ENCODE data around the gene SLC22A15. TPM values are rescaled to one million over a fixed set of nuclear protein-coding genes. Genes with fewer than 3 reads are reported as not detected.
A peak's percentile ranks its signal among the peaks of the same experiment; 100 is the strongest.
"Not testable (repeated sequence)": the region's sequence is repeated elsewhere in the genome, so short reads cannot be mapped to it uniquely, and the experiment has no call there.

The SLC22A15 gene
- total RNA-seq, 1 donor from 2014 or later, result 10.3 TPM

DNA sequence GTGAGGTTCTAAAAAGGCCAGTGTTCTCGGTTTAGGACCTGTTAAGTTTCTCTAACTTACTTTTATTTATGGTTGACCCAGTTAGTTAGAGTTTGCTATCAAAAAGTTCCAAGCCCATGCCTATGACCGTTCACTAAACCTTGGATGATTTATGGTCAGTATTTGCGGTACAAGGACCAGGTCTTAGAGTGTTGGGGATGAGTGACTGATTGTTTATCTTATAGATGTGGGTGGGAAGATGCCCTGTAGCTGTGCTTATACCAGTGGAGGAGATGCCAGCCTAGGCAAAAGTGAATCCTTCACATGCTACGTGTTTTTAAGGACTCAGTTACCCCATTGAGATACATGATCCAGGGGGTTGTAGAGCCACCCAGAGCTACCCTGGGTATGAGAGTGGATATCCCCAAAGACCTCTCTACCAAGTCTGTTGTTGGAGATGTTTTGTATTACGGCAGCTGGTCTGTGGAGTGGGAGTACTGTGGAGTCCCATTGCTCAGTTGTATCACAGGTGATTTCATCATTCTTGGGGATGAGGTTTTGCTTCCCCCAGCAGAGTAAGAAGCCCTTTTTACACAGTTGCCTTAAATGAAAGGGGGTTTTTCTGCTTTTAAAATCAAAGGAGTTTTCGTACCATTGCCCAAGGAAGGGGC, 2.1 kb downstream of the SLC22A15 start:
- DNase-seq (ENCODE audit: missing footprints) (no peak), ATAC-seq (no peak)
- intact Hi-C loops (cut with DNase I), result loop anchor here (5.0 kb wide), 1 partner anchor 39 kb away; no protein-coding TSS in a partner anchor

DNA sequence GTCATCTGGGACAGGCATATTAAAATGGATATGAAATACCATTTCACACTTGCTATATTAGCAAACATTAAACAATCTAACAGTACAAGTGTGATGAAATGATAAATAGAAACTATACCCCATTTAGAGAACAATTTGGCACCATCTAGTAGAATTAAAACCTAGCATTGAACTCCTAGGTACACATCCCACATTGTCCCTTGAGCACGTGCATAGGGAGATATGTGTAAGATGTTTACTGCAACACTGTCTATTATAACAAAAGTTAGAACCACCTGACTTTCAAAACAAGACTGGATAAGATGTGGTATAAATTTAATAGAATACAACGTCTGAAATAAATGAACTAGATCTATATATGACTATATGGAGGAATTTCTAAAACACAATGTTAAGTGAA, 3.8 kb downstream of the SLC22A15 start:
- ATAC-seq (no peak), DNase-seq (ENCODE audit: missing footprints) (no peak)
- intact Hi-C loops (cut with DNase I), result loop anchor here (5.0 kb wide), 1 partner anchor 173 kb away; no protein-coding TSS in a partner anchor

DNA sequence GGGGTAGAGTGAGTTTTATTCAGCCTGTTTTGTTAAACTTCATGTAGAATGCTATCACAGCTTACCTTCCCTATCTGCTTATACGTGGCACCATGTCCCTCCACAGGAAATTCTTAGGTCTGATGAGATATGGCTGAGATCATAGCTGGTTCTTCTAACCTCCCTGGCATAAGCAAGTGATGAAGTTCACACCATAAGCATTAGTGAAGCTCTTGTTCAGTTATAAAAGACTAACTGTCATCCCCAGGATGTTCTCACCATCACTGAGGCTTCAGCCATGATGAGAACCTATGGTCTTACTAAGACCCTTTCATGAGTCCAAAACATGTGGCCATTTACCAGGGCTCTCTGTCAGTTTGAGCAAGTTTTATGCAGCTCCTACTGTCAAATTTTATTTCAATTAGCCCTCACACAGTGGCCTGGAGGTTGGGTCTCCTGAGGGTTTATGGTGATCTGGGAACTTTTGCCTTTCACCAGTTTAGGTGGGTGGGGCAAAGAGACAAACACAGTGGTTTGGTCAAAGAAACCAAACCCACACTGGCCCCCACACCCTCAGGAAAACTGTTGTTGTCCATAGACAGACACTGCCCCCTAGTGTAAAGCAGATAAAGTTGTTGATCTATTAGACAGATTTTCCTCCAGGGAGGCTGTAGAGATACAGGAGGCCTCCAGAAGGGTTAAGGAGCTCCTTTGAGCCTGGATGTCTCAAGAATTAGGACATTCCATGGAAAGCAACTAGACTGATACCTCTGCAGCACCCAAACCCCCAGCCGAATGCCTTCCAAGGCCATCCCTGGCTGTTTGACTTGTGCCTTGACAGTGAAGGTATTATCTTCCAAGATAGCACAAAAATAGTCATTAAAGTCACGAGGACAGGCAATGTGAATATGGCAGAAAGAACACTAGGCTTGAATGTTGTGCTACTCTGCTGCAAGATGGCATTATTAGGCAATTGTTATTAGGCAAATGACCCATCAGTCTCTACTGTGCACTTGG, 5.0 kb downstream of the SLC22A15 start:
- intact Hi-C loops (cut with DNase I), result loop anchor here (5.0 kb wide), 1 partner anchor 174 kb away; no protein-coding TSS in a partner anchor
- ATAC-seq (peak; percentile 38), DNase-seq (ENCODE audit: missing footprints) (no peak)

DNA sequence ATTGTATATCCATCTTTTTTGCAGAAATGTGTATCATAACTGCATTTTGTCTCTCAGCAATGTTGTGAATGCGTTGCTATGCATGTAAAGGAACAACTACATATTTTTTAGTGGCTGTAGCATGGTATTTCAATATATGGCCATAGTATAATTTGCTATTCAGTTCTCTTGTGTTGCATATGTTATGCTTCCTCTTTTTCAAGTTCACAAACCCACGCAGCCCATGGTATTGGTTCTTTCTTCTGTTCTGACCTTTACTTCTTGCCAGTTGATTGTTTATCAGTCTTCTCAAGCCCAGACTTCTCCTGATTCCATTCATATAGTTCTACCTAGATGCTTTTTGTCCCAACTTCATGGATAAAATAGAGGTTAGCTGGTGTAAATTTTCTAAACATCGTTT, 6.1 kb downstream of the SLC22A15 start:
- intact Hi-C loops (cut with DNase I), result loop anchor here (5.0 kb wide), 1 partner anchor 175 kb away; no protein-coding TSS in a partner anchor
- DNase-seq (ENCODE audit: missing footprints), result no peak
- no peak for ATAC-seq

DNA sequence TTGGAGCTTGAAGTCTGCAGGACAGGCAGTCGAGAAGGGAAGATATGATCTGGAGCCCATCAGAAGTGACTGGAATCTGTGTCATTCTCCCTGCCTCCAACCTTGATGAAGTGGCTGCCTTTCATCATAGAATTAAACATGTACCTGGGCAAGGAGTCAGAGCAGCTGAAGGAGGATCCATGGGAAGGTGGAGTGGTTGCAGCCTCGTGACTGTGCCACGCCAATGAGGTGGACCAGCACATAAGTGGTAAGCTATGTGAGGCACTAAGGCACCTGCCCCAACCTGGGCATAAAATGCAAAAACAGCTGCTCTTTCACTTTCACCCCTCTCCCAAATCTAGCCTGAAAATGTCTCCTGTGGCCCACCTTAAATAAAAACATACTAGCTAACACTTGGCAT, 7.3 kb downstream of the SLC22A15 start:
- DNase-seq (ENCODE audit: missing footprints), result no peak
- ATAC-seq, result no peak
- intact Hi-C loops (cut with DNase I), result loop anchor here (5.0 kb wide), 1 partner anchor 176 kb away; no protein-coding TSS in a partner anchor

DNA sequence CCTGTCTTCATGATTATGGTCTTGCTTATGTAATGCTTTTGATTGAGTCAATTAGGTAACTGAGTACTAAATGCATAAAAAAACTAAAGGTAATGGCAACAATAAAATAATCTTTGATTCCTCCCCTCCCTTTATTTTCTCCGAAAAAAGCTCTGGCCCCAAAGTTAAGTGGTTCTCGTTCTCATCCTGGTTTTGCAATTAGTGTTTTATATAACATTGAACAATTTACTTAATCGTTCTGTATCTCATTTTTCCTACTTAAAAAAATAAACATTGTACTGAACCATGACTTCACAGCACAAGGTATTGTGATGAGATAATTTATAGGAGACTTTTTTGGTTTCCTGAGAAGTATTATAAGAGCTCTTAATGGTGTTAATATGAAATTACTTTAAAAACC, 11.3 kb downstream of the SLC22A15 start:
- intact Hi-C loops (cut with DNase I), result no loop called here
- ATAC-seq (no peak), DNase-seq (ENCODE audit: missing footprints) (no peak)

DNA sequence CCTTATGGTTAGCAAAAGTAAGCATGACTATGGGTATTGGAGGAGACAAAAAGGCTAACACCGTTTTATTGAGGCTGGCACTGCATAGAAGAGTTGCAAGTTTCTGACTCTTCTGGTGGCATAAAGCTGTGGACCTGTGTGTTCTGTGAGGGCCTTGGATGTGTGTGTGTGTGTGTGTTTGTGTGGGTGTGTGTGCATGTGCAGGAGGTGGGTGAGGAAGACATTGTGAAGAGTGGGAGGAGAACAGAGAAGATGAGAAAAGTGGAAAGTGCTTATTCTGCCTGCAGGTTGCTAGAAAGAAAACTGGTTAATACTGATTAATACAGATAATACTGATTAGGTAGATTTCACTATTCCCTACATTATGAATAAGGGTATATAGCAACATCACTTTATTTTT, 12.6 kb downstream of the SLC22A15 start:
- ATAC-seq, result no peak
- intact Hi-C loops (cut with DNase I), result no loop called here
- DNase-seq (ENCODE audit: missing footprints), result no peak

DNA sequence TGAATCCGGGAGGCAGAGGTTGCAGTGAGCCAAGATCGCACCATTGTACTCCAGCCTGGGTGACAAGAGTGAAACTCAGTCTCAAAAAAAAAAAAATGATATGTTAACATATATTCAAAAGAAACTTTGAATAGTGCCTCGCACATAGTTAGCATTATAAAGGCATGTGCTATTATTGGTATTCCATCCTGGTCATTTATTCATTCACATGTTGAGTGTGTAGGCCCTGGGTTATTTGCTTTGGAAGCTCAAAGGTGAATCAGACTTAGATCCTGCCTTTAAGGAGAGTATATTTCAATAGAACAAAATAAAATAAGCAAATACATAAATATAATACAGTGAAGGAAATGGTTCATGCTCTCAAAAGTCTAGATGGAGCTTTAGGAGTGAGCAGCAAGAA, 13.4 kb downstream of the SLC22A15 start:
- DNase-seq (ENCODE audit: missing footprints) (no peak), ATAC-seq (no peak)
- intact Hi-C loops (cut with DNase I), result no loop called here

DNA sequence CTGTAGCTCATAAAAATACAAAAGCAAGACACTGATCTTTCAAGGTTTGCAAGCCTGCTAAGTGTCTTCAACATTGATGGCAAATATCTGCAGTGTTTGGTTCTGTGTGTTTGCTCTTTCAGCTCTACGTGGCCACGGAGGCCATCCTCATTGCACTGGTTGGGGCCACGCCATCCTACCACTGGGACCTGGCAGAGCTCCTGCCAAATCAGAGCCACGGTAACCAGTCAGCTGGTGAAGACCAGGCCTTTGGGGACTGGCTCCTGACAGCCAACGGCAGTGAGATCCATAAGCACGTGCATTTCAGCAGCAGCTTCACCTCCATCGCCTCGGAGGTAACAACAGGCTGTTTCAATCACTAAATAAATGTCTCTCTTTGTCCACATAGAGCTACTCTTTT, 15.6 kb downstream of the SLC22A15 start:
- DNase-seq (ENCODE audit: missing footprints), result no peak
- no peak for ATAC-seq
- intact Hi-C loops (cut with DNase I), result no loop called here

DNA sequence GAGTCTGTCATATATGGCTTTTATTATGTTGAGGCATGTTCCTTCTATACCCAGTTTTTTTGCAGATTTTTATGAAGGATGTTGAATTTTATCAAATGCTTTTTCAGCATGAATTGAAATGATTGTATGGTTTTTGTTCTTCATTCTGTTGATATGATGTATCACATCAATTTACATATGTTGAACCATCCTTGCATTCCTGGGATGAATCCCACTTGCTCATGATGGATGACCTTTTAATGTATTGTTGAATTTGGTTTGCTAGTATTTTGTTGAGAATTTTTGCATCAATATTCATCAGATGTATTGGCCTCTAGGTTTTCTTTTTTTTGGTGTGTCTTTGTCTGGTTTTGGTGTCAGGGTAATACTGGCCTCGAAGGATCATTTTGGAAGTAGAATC, 21.6 kb downstream of the SLC22A15 start:
- ATAC-seq; intact Hi-C loops (cut with DNase I); DNase-seq (ENCODE audit: missing footprints): not testable (repeated sequence)

DNA sequence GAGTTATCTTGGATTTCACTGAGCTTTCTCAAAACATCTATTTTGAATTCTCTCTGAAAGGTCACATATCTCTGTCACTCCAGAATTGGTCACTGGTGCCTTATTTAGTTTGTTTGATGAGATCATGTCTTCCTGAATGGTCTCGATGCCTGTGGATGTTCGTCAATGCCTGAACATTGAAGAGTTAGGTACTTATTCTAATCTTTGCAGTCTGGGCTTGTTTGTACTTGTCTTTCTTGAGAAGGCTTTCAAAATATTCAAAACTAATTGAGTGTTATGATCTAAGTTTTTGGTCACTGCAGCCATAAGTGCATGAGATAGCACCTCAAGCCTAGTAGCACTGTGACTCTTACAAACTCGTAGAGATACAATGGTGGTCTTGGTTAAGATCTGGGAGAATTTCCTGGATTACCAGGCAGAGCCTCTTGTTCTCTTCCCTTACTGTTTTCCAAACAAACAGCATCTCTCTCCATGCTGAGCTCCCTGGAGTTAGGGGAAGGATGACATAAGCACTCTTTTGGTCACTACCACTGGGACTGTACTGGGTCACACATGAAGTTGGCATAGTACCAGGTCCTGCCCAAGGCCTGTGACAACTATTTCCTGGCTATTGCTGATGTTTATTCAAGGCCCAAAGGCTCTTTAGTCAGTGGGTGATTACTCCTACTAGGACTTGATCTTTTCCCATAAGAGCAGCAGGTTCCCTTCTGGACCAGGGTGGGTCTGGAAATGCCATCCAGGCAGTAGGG, 25.6 kb downstream of the SLC22A15 start:
- ATAC-seq (no peak), DNase-seq (ENCODE audit: missing footprints) (no peak)
- intact Hi-C loops (cut with DNase I), result no loop called here

DNA sequence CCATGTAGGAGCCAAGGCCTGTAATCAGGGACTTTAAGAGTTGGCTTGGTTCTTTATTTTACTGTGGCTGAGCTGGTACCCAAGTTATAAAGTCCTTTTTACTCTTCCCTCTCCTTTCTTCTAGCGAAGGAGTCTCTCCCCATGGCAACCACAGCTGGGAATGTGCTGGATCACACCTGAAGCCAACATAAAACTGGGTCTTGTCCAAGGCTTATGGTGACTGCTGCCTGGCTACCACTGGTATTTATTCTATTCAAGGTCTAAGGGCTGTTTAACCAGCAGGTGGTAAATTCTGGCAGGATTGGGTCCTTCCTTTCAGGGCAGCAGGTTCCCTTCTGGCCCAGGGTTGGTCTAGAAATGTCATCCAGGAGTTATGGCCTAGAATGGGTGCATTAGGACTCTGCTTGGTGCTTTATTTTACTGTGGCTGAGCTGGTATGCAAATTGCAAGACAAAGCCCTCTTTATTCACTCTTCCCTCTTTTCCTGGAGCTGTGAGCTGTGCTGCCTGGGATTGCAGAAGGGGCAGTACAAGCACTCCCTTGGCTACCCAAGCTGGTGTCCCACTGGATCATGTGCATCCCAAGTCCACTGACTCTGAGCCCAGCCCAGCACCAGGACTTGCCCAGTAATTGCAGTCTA, 26.6 kb downstream of the SLC22A15 start:
- DNase-seq (ENCODE audit: missing footprints), result no peak
- no peak for ATAC-seq
- intact Hi-C loops (cut with DNase I), result no loop called here

DNA sequence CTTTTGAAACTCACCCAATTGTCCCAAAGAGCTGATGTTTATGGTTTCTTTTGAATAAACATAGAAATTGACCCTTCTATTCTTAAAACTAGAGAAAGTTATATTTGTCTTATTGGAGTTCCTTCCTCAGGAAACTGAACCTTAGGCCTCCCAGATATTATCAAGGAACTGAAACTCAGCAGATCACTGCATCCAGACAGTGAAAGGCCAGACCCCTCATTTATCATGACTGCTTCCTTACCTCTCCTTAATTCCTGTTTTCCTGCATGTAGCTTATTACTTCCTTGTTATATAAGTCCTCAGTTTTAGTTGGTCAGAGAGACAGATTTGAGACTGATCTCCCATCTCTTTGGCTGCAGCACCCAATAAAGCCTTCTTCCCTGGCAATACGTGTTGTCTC, 27.5 kb downstream of the SLC22A15 start:
- ATAC-seq, result no peak
- intact Hi-C loops (cut with DNase I), result no loop called here
- no peak for DNase-seq (ENCODE audit: missing footprints)

DNA sequence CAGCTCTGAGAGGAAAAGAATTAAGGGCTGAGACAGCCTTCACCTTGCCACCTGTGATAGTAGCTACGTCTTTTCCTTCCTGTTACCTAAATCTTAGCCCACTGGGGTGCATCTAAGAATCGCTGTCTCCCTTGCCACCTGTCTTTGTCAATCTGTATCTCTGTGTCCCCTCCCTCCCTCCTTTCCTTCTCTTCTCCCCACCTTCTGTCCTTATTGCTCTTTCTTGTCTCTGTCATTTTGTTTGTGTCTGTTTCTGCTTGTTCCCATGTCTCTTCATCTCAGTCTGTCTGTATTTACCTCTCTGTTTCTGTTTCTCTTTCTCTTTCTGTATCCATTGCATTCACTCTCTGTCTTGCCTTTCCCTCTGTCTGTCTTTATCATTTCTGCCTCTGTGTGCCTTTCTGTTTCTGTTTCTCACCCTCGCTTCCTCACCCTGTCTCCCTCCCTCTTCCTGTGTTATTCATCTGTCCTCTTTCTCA, 30.2 kb downstream of the SLC22A15 start:
- intact Hi-C loops (cut with DNase I), result no loop called here
- DNase-seq (ENCODE audit: missing footprints), result no peak
- no peak for ATAC-seq

DNA sequence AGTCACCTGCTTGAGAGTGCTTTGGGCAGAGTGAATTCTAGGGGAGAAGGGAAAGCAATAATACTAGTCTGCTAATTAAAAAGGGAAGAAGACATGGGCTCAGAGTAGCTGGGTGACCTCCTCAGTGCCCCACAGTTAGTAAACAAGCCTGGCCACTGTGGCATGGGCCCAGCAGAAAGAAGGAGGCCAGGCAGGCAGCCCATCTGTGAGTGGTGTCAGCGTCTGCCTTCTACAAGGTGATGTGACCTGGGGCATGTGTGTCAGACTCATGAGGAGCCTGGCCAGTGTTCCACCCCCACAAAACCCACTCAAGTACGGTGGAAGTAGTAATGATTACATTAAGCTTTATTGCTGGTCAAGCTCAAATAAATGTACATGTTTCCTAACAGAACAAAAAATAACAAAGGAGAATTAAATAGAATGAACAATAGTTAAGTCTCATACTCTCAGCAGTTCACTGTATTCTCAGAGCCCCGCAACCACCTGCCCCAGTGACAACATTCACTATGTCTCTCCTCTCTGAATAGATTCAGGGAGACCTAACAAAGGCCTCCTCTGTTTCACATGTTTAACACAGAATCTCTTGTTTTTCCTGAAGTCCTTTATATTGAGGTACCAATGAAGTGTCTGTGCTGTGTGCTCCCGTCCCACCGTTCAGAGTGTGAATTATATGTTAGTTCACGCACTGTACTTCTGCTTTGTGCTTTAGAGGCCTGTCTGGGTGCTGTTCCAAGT, 32.5 kb downstream of the SLC22A15 start:
- intact Hi-C loops (cut with DNase I), result no loop called here
- ATAC-seq (peak; percentile 71), DNase-seq (ENCODE audit: missing footprints) (peak; percentile 68)

DNA sequence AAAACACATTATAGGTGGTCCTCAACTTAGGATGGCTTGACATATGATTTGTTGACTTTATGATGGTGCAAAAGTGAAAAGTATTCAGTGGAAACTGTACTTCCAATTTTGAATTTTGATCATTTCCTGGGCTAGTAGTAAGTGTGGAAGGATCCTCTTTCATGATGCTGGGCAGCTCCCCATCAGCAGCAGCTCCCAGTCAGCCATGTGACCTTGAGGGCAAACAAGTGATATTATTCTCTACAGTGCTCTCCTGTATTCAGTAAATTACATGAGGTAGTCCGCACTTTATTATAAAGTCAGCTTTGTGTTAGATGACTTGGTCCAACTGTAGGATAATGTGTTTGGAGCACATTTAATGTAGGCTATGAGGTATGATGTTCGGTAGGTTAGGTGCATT, 36.4 kb downstream of the SLC22A15 start:
- ATAC-seq (no peak), DNase-seq (ENCODE audit: missing footprints) (no peak)
- intact Hi-C loops (cut with DNase I), result no loop called here

DNA sequence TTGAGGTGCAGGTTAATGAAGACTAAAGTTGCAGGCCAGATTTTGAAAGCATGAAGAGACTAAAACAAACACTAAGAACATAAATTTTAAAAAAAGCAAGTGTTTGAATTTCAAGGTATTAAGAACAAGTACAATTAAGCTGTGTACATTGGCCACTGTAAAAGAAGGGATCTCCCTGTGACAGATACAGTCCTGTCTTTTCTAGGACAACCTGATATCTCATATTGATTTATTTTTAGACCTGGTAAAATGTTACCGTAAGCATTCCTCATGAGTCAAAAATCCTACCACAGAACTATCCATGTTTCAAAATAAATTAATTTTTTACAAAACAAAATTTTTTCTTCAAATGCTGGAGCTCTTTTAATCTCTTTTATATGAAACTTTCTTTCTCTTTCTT, 39.4 kb downstream of the SLC22A15 start:
- ATAC-seq, result no peak
- DNase-seq (ENCODE audit: missing footprints), result no peak
- intact Hi-C loops (cut with DNase I), result loop anchor here (2.0 to 5.0 kb wide), 2 partner anchors 38 to 209 kb away; partner anchors contain the start of gene SLC22A15

DNA sequence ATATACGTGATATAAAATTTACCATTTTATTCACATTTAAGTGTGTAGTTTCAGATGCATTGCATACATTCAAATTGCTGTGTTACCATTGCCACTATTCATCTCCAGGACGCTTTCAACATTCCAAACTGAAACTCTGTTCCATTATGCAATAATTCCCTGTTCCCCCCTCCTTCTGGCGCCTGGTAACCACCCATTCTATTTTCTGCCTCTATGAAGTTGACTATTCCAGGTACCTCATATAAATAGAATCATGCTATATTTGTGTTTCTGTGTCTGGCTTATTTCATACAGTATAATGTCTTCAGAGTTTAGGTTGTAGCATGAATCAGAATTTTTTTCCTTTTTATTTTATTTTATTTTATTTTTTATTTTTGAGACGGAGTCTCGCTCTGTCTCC, 41.7 kb downstream of the SLC22A15 start:
- intact Hi-C loops (cut with DNase I), result loop anchor here (5.0 kb wide), 1 partner anchor 41 kb away; the partner anchor contains the start of gene SLC22A15
- DNase-seq (ENCODE audit: missing footprints) (no peak), ATAC-seq (peak; percentile 61)

All from Right ventricle myocardium inferior (tissue), 1 donor.